IPS DF 4.7 (cell line): ENCODE measurements around the gene PLPP3.
"Not testable (repeated sequence)": the region's sequence is repeated elsewhere in the genome, so short reads cannot be mapped to it uniquely, and the experiment has no call there.

ENCODE experiments used
- DNase-seq: peaks from one replicate; pipeline ENCODE4 v3.0.0-alpha.2; 2013; ENCODE audit warnings: low spot score; ENCODE audit errors: extremely low read depth

The PLPP3 gene

DNA sequence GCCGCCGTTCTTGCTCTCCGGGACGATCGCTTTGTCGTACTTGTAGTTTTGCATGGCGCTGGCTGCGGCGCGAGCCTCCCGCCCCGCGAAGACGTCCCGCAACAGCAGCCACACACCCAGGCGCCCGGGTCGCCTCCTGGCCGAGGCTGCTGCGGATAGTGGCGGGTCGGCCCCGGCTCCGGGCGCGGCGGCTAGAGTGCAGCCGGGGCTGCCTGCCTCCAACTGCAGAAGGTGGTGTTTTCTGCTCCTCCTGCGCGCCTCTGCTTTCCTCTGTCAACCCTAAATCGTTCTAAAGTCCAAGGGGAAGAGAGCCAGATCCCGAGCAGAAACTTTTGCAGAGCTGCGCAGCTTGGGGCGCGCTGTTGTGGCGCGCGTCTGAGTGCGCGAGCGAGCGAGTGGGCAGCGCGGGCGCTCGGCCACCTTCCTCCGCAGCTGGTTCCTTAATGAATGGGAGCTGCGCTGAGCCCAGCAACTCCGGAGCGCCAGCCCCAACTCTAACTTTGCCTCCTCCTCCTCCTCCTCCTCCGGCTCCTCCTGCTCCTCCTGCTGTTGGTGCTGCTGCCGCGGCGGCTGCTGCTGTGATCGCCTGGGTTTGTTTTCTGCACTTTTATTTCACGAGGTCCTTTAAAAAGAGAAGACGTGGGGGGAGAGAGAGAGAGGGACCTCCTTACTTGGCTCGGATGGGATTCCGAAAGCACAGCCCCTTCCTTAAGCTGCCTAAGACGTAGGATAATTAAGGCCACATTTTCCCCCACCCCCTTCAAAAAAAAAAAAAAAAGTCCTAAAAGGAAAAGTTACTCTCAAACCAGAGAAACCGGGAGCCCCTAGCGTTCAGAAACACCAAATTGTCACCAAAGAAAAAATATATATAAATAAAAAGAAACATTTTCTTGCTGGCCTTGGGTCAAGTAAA, at the start of gene PLPP3:
Gene PLPP3 (minus strand): TSS at position 601 of the 913 bp plus-strand sequence. CDS start 547 bp downstream, at position 54.
- DNase-seq, result no peak

DNA sequence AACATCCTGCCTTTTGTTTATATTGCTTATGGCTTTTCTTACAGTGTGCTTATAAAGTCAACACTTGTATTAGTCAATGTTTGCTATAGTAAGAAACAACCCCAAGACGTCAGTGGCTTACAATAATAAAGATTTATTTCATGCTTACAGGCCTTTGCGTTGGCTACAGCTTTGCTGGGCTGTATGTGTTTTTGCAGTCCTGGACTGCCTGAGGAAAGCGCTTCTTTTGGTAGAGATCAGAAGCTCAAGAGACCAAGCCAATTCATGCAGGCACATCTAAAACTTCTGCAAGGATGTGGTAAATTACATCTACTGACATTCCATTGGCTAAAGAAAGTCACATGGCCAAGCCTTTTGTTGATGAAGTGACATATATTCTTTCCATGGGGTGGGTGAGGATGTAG, 48.3 kb upstream of the PLPP3 start:
- DNase-seq, result no peak

GRCh38 chr1:56627019-56627635, 47.8 kb upstream of the PLPP3 start:
- no peak for DNase-seq

DNA sequence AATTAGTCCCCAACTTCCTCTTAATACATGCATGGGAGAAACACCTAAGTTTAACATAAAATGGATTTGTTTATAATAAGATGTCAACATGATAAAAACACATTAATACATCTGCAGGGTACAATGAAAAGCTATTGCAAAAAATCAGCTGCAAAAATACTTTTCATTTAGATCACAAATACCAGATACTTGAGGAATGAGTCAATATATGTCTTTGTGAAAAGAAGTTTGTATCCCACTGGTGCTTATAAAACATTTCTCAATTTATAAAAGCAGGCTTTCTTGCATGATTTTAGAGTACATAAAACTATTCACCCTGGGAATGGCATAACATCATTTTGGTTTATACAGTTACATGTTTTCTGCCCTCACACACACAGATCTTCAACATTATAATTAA, 47.2 kb upstream of the PLPP3 start:
- DNase-seq, result no peak

- DNase-seq, result no peak
Observed at GRCh38 chr1:56625819-56626440, 46.6 kb upstream of the PLPP3 start.

GRCh38 chr1:56617141-56617540, 37.8 kb upstream of the PLPP3 start:
- no peak for DNase-seq

DNA sequence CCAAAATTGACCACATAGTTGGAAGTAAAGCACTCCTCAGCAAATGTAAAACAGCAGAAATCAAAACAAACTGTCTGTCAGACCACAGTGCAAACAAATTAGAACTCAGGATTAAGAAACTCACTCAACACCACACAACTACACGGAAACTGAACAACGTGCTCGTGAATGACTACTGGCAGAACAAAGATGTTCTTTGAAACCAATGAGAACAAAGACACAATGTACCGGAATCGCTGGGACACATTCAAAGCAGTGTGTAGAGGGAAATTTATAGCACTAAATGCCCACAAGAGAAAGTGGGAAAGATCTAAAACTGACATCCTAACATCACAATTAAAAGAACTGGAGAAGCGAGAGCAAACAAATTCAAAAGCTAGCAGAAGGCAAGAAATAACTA, 31.4 kb upstream of the PLPP3 start:
- not testable (repeated sequence) for DNase-seq

DNA sequence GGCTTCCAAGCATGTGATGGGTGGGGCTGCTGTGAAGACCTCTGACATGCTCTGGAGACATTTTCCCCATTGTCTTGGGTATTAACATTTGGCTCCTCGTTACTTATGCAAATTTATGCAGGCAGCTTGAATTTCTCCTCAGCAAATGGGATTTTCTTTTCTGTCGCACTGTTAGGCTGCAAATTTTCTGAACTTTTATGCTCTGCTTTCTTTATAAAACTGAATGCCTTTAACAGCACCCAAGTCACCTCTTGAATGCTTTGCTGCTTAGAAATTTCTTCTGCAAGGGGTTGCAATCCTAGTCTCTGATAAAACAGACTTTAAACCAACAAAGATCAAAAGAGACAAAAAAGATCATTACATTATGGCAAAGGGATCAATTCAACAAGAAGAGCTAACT, 30.7 kb upstream of the PLPP3 start:
- DNase-seq, result not testable (repeated sequence)

DNA sequence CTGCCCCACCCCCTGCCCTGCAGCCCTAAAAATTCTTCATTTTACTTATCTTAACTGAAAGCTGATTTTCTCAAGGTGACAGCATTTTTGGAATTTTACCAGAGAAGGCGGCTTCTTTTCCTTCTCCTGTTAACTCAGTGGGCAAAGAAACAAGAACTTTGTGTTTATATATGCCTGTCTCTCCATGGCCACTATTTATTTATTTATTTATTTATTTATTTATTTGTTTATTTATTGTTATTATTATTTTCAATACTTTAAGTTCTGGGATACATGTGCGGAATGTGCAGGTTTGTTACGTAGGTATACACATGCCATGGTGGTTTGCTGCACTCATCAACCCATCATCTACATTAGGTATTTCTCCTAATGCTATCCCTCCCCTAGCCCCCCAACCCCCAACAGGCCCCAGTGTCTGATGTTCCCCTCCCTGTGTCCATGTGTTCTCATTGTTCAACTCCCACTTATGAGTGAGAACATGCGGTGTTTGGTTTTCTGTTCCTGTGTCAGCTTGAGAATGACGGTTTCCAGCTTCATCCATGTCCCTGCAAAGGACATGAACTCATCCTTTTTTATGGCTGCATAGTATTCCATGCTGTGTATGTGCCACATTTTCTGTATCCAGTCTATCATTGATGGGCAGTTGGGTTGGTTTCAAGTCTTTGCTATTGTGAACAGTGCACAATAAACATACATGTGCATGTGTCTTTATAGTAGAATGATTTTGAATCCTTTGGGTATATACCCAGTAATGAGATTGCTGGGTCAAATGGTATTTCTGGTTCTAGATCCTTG, 16.2 kb upstream of the PLPP3 start:
- not testable (repeated sequence) for DNase-seq

GRCh38 chr1:56591909-56592308, 12.5 kb upstream of the PLPP3 start:
- DNase-seq, result no peak

GRCh38 chr1:56590520-56591011, 11.2 kb upstream of the PLPP3 start:
- no peak for DNase-seq

DNA sequence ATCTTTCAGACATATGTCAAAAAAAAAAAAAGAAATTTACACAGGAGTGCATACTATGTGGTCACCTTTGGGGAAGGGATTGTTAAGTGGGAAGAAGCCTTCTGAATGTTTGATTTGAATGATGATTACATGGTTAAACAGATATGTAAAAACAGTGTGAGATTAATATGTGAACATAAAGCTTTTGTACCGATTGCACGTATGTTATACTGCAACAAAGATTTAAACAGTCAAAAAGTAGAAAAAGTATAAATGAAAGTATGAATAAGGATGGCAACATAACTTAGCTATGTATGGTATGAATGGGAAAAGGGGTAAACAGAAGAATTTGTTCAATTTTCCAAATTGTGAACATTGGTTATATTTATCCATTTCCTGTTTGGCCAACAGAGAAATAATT, 10.0 kb upstream of the PLPP3 start:
- DNase-seq, result no peak

- no peak for DNase-seq
Observed at GRCh38 chr1:56586502-56586901, 7.1 kb upstream of the PLPP3 start.

GRCh38 chr1:56585985-56586384, 6.6 kb upstream of the PLPP3 start:
- DNase-seq, result no peak

GRCh38 chr1:56584910-56585528, 5.7 kb upstream of the PLPP3 start:
- no peak for DNase-seq

DNA sequence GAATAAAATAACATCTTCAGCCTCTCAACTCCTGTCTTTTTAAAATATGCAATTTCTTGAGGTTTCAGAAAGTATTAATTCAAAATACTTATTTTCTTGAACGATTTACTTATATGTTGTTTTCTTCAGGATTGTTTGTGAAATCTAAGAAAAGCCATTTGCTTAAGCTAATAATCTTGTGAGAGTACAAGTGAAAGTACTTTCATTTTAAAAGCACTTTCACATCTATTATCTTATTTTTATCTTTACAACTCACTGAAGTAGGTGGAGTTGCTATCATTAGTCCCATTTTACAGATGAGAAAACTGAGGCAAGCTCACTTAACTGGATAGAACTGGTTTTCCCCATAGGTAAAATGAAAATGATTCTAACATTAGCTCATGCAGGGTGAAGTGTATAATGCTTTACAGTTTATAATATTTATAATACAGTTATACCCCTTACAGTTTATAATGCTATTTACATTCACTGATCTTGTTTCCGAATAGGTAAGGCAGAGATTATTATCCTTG, 4.7 kb upstream of the PLPP3 start:
- DNase-seq, result no peak

DNA sequence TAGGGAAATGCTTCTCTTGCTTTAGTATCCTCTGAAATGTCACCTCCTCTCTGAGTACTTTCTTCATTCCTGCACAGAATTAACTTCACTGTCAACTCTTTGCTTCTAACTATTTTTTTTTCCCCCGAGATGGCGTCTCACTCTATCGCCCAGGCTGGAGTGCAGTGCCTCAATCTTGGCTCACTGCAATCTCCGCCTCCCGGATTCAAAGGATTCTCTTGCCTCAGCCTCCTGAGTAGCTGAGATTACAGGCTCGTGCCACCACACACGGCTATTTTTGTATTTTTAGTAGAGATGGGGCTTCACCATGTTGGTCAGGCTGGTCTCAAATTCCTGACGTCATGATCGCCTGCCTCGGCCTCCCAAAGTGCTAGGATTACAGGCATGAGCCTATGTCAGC, 1.4 kb upstream of the PLPP3 start:
- DNase-seq, result no peak

DNA sequence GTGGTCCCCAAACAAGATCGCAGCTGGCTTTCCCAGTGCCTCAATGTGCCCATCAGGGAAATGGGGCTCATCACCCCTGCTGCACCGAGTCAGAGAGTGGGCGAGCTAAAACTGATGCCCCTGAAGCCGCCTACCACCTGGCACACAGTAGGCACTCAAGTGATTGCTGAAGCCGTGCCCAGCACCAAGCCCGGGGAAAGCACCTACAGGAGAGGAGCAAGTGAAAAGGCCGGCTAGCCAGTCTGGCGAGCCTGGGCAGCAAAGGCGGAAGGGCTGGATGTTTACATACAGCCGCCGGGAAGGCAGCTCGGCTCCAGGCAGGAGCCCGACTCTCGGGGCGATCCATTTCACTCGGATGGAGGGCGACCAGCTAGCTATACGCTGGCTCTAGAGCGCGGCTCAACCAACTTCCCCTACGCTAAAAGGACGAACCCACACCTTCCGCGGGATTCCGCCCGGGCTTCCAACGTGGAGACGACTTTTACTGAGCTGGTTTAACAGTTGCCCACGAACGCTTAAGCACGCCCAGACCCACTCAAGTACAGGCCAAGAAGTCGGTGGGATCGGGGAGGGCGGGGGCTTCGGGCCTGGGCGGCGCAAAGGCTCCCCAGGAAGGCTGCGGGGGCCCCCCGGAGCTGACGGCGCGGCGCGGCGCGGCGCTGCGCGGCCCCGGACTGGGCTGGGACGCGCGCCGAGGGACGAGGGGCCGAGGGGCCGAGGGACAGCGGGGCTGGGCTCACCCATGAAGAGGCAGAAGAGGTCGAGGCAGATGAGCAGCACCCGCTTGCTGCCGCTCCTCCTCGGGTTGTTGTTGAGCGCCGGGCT, 1.0 kb downstream of the PLPP3 start:
- DNase-seq, result no peak

DNA sequence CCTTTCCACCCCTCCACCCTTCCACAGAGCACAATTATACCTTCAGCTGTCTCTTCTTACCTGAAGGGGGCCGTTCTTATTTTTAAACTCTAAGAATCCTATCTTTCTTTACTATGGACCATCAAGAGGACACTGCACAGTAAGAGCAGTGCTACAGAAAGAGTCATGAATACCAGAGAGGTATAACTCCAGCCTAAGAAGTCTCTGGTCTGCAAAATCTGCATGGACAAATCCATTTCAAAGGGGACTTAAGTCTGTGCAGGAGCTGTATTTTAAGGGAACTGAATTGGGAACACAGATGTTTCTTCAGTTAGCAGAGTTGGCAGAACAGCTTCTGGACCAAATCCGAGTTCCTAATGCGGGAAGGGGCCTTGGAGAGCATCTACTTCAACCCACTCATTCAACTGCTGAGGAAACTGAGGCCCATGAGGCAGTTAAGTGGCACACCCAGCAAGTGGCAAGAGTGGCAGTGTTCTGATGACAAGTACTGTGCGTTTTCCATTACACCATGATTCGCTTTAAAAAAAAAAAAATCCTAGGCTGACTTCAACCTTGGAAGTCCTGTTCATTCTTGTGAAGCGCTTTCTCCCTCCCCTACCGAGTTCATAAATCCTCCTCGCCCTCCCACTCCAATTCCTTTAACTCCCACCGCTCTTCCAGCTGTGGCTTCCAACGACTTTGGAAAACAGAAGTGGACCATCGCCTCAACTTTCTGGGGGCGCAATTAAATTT, 1.8 kb downstream of the PLPP3 start:
- DNase-seq, result no peak
